Central memory CD8-positive, alpha-beta T cell (primary cell): ENCODE measurements around the gene NMNAT1.

Experiments
- ATAC-seq: fragments of 150-1000 bp; cut with Tn5 transposase; replicated peaks from 2 replicates; pipeline ENCODE4 v1.10.0; 2022; ENCODE audit warnings: mild to moderate bottlenecking, moderate FRiP score, moderate number of reproducible peaks; ENCODE audit not compliant: poor library complexity, severe bottlenecking; ENCODE audit errors: extremely low read depth
- DNase-seq, 2 donors: peaks; one replicate each; pipeline ENCODE4 v3.0.0; 2021; ENCODE audit warnings: low spot score in 2 of 2
- H3K27ac Mint-ChIP-seq: one replicate; pipeline ENCODE4 v1.8.0; 2022; ENCODE audit warnings: low read depth, mild to moderate bottlenecking, moderate library complexity, mixed read lengths
- H3K27me3 Mint-ChIP-seq: one replicate; pipeline ENCODE4 v1.8.0; 2022; ENCODE audit warnings: mixed read lengths
- H3K36me3 Mint-ChIP-seq: one replicate; pipeline ENCODE4 v1.8.0; 2022; ENCODE audit warnings: mild to moderate bottlenecking, moderate library complexity, mixed read lengths; ENCODE audit not compliant: insufficient read depth
- H3K4me1 Mint-ChIP-seq: one replicate; pipeline ENCODE4 v1.8.0; 2022; ENCODE audit warnings: mixed read lengths
- H3K4me3 Mint-ChIP-seq: one replicate; pipeline ENCODE4 v1.8.0; 2022; ENCODE audit warnings: mild to moderate bottlenecking, moderate library complexity, mixed read lengths
- H3K9me3 Mint-ChIP-seq: one replicate; pipeline ENCODE4 v1.8.0; 2022; ENCODE audit warnings: mixed read lengths

The NMNAT1 gene

DNA sequence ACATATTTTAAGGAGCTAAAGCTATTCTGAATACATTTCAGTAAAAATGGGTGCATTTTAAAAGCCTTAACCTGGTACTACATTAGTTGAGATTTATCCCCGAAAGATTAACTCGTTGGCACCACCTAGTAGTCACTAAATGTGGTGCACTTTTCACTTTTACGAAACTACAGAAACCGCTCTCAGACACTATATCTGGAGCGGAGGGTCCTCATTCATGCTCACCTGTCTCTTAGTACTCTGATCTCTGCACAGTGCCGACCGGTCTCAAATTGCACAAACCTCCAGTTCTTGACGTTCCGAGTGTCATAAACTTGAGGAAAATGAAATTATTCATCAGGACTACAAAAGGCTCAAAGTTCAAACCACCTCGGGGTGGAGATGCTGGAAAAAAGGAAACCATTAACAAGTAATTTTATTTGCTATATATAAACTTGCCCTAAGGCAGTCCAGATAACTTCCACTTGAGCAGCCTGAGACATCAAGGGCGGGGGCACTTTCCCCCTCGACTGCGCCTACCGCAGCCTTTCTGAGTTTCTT lies 806 bp upstream of the NMNAT1 start:
- H3K36me3 Mint-ChIP-seq = peaks cover 31% of the 10 kb centered on the region
- H3K4me1 Mint-ChIP-seq = peaks cover 22% of the 10 kb centered on the region
- H3K4me3 Mint-ChIP-seq = peak overlapping the region; percentile 96
- ATAC-seq (peak; percentile 57), DNase-seq (peak in 1 of 2 donors; percentile 10)
- no peaks in the 10 kb centered on the region for H3K27me3 Mint-ChIP-seq
- peak overlapping the region; percentile 97 for H3K27ac Mint-ChIP-seq
- no peaks in the 10 kb centered on the region for H3K9me3 Mint-ChIP-seq

DNA sequence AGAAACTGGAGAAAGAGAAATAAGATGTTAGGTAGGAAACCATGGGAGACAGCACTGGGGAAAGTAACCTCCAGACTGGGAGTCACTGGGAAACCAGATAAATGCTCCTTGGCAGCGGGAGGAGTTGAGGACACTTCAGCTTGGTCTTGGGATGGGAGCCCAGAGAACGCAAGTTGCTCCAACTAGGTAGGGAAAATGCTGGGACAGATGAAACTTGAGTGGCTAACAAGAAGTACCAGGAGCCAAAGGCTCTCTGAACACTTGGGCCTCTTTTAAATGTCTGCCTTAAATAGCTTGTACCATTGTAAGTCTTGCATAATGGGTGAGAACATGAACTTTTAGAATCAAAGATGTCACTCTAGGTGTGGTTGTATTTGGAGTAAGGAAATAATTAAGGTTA lies 3.0 kb downstream of the NMNAT1 start:
- Mint-ChIP-seq H3K4me1 (peaks cover 26% of the 10 kb centered on the region), H3K9me3 (no peaks in the 10 kb centered on the region), H3K36me3 (peaks cover 20% of the 10 kb centered on the region), H3K27me3 (no peaks in the 10 kb centered on the region), H3K4me3 (no peak overlapping the region), H3K27ac (no peak overlapping the region)
- ATAC-seq (no peak), DNase-seq (no peak)

DNA sequence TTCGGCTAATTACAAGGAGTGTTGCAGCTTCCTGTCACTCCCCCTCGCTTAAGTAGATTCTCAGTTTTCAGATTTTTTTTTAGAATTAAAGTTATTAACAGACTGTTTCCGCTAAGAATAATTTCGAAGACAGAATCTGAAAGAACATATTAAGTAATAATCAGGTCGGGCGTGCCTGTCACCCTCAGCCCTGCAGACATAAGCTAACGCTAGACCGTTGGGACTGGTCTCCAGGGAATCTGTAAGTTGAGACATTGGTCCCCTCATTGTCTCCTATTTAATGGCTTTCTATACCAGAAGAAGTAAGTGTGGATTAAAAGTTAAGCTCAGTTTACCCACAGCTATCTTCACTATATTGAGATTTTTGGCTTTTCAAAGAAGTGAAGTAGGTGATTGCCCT lies 14.5 kb downstream of the NMNAT1 start:
- ATAC-seq (no peak), DNase-seq (no peak)
- no peaks in the 10 kb centered on the region for H3K4me1 Mint-ChIP-seq
- no peak overlapping the region for H3K4me3 Mint-ChIP-seq
- H3K36me3 Mint-ChIP-seq = peaks cover 1% of the 10 kb centered on the region
- no peaks in the 10 kb centered on the region for H3K9me3 Mint-ChIP-seq
- H3K27me3 Mint-ChIP-seq = no peaks in the 10 kb centered on the region
- no peak overlapping the region for H3K27ac Mint-ChIP-seq

DNA sequence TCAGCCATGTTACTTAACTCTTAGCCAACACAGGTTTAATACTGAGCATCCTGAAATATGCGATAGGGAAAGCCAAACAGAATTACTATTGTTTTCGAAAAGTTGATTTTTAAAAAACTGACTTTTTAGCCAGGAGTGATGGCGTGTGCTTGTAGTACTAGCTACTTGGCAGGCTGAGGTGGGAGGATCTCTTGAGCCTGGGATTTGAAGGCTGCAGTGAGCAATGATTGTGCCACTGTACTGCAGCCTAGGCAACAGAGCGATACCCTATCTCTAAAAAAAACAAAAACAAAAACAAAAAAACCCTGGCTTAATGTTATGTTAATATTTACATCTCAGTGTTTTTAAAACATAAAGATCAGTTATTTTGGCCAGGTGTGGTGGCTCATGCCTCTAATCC lies 16.7 kb downstream of the NMNAT1 start:
- Mint-ChIP-seq H3K27me3 (no peaks in the 10 kb centered on the region), H3K27ac (no peak overlapping the region), H3K36me3 (no peaks in the 10 kb centered on the region), H3K4me3 (no peak overlapping the region), H3K9me3 (no peaks in the 10 kb centered on the region), H3K4me1 (no peaks in the 10 kb centered on the region)
- DNase-seq (no peak), ATAC-seq (no peak)

DNA sequence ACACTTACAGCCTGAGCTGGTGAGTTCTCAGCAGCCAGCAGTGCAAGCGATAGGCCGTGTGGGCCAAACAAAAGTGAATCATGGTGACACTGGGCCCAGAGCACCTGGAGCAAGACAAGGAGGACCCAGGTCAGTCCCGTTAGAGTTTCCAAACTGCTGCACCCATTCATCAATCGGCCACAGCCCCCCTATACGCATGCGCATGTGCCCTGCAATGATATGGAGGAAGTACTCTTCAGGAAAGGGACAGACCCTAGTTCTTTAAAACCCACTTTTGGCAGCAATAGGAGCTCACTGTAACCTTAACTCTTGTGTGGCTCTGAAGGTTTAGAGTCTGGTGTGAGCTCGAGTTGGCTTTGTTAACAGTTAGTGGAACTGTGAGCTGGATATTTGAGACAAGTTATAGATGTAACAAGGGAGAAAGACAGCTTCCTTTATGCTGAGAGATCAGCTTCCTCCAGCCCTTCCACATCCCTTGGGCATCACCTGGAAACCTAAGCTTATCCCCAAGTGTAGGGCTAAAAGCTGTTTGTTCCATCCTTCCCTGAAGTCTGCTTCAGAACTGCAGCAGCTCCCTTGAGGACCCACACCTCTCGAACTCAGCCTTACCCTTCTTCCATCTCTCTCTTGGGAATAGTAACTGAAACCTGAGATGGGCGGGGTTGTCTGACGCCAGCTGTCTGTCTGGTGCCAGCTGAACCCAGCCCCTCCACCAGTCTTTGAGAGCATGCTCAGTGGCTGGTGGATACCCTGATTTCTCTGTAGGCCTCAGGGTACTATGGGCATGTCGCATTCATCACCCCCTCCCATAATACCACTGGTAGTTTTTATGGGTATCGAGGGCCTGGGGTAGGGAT lies 17.7 kb downstream of the NMNAT1 start:
- Mint-ChIP-seq H3K36me3 (no peaks in the 10 kb centered on the region), H3K4me3 (no peak overlapping the region), H3K4me1 (no peaks in the 10 kb centered on the region), H3K27ac (no peak overlapping the region), H3K9me3 (no peaks in the 10 kb centered on the region), H3K27me3 (no peaks in the 10 kb centered on the region)
- DNase-seq = no peak
- no peak for ATAC-seq

DNA sequence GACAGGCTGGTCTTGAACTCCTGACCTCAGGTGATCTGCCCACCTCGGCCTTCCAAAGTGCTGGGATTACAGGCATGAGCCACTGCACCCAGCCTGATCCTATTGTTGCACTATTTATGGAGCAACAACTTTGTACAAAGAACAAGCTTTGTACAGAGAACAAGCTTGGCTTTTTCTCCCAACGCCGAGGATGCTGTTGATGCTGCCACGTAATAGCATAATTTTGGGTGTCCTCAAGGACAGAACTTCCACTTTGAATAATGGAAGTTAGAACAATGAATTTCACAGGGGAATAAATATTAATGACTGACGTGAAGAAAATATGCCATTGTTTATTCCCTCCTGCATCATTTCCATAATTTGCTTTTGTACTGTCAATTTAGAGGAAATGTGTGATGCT lies 41.0 kb downstream of the NMNAT1 start:
- Mint-ChIP-seq H3K4me3 (no peak overlapping the region), H3K36me3 (peaks cover 10% of the 10 kb centered on the region)

DNA sequence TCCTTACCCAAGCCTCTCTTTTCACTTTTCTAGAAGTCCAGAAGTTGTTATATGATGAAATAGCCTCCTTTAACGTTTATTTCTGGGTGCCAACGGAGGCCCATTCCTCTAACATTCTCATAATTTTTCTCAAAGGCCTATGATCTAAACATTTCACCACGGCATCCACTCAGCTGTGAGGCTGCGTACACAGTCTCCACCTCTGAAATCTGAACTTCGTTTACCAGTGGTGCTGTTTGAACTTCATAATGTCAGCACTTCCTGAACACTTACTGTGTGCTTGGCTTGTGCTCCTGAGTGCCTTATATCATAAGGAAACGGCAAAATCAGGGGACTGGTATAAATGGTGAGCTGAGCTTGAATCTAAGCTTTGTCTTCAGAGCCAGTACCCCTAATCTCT lies 41.7 kb downstream of the NMNAT1 start:
- Mint-ChIP-seq H3K4me1 (no peaks in the 10 kb centered on the region), H3K27ac (no peak overlapping the region), H3K36me3 (peaks cover 10% of the 10 kb centered on the region), H3K27me3 (no peaks in the 10 kb centered on the region), H3K9me3 (no peaks in the 10 kb centered on the region), H3K4me3 (no peak overlapping the region)
- no peak for DNase-seq
- ATAC-seq = no peak

More for the DNA sequence above, 41.0 kb downstream of the NMNAT1 start:
- no peak for DNase-seq
- H3K27ac Mint-ChIP-seq = no peak overlapping the region
- no peak for ATAC-seq
- H3K27me3 Mint-ChIP-seq = no peaks in the 10 kb centered on the region
- H3K9me3 Mint-ChIP-seq = no peaks in the 10 kb centered on the region
- no peaks in the 10 kb centered on the region for H3K4me1 Mint-ChIP-seq

DNA sequence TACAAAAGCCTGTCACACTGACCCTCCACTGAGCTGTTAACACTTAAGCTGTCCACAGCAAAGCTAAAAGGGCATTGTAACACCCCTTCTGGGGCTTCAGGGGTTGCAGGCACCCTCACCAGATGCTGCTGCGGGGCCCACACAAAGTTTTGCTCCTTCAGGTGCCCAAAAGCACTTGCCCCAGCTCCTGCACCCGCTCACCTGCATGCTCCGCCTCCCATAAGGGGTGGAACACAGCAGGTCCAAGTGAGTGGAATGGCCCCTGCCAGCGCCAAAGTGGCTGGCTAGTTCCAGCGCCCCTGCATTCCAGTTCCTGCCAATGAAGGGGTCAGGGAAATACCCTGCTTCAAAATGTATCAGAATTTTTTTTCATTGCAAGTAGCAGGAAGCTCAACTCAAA lies 46.5 kb downstream of the NMNAT1 start:
- no peak for DNase-seq
- peaks cover 4% of the 10 kb centered on the region for H3K36me3 Mint-ChIP-seq
- peaks cover 17% of the 10 kb centered on the region for H3K27me3 Mint-ChIP-seq
- ATAC-seq = no peak
- no peak overlapping the region for H3K27ac Mint-ChIP-seq
- no peaks in the 10 kb centered on the region for H3K9me3 Mint-ChIP-seq
- H3K4me1 Mint-ChIP-seq = no peaks in the 10 kb centered on the region
- no peak overlapping the region for H3K4me3 Mint-ChIP-seq

DNA sequence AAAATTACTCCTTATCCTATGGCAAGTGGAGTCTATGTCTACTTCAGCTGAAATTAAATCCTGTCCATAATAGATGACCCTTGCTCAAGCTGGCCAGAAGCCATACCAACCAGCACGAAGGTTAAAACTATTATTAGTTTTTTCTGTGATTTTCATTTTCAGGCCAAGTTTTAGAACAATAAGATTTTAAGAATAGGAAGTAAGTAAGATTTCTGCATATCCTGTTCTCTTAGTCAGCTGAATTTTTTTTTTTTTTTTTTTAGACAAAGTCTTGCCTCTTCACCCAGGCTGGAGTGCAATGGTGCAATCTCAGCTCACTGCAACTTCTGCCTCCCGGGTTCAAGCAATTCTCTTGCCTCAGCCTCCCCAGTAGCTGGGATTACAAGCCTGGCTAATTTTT lies 47.7 kb downstream of the NMNAT1 start:
- Mint-ChIP-seq H3K4me1 (no peaks in the 10 kb centered on the region), H3K4me3 (no peak overlapping the region), H3K27me3 (peaks cover 17% of the 10 kb centered on the region), H3K36me3 (peaks cover 4% of the 10 kb centered on the region), H3K27ac (no peak overlapping the region), H3K9me3 (no peaks in the 10 kb centered on the region)
- DNase-seq = no peak
- no peak for ATAC-seq

DNA sequence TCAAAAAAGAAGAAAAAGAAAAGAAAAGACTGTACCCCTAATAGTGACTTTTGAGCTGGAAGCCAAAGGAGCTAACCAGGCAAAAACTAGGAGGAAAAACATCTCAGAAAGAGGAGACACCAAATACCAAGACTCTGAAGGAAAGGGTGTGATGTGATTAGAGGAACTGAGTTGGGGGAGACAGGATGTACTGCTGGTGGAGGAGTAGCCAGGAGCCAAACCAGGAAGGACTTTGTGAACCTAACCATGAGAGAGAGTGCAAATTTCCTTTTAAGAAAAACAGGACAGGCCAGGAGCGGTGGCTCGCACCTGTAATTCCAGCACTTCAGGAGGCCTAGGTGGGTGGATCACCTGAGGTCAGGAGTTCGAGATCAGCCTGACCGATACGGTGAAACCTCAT lies 49.6 kb downstream of the NMNAT1 start:
- ATAC-seq (no peak), DNase-seq (no peak)
- Mint-ChIP-seq H3K27me3 (peaks cover 32% of the 10 kb centered on the region), H3K4me3 (no peak overlapping the region), H3K36me3 (peaks cover 2% of the 10 kb centered on the region), H3K27ac (no peak overlapping the region), H3K4me1 (peaks cover 7% of the 10 kb centered on the region), H3K9me3 (no peaks in the 10 kb centered on the region)

DNA sequence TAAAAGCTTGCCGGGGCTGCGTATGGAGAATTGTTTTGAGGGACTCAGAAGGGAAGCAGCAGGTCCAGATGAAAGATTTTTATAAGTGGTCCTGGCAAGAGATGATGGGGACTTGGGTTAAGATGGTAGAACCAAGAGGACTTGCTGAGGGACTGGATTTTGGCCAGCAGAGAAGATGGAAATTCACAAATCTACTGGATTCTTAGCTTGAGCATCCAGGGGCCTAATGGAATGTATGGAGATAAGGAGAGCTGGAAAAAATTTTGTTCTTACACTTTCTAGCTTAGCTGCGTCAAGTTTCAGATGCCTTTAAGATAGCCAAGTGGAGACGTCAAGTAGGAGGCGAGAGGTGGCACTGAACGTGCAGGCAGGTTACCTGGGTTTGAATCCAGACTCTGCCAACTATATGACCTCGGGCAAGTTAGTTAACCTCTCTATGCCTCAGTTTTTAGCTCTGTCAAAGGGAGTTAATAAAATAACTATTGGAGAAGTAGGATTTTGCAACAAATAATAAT lies 50.3 kb downstream of the NMNAT1 start:
- H3K27me3 Mint-ChIP-seq = peaks cover 39% of the 10 kb centered on the region
- no peak overlapping the region for H3K27ac Mint-ChIP-seq
- H3K4me1 Mint-ChIP-seq = peaks cover 7% of the 10 kb centered on the region
- no peak for DNase-seq
- no peak overlapping the region for H3K4me3 Mint-ChIP-seq
- no peak for ATAC-seq
- H3K36me3 Mint-ChIP-seq = peaks cover 2% of the 10 kb centered on the region
- H3K9me3 Mint-ChIP-seq = no peaks in the 10 kb centered on the region

DNA sequence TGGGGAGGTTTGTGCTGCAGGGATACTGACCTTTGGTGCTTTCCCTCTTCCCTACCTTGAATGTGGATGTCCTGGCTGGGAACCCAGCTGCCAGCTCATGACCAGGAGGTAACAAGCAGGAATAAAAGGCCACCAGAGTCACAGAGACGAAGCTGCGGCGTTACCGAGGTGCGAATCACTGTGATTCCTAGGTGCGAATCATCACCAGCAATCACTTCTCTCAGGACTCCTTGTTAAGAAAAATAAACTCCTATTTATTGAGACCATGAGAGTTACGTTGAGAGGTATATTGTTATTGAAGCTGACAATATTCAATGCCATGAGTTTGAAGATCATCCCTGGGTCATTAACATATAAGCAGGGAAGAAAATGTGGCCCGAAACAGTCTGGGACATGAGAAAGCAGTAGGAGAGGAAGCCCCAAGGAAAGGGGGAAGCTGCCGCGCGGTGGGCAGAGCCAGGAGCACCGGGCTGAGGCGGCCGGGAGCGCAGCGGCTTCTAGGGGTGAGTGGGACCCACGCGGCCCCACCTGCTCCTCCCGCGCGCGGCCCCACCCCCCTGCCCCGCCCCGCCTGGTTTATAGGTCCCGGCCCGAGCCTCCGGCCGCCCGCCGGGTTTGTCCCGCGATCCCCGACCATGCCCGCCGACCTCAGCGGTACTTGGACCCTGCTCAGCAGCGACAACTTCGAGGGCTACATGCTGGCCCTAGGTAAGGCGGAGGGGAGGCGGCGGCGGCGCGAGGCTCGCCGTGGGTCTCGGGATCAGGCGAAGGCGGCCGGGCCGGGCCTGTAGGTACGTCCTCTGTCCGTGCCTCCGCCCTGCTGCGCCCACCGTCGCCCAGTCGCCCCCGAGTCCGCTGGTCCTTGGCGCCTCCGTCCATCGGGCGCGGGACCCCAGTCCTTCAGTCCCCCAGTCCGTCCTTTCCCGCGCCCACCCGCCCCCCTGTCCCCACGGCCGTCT lies 53.6 kb downstream of the NMNAT1 start, which contains the start of gene RBP7:
Gene RBP7 (plus strand): TSS at position 605 of the 959 bp plus-strand sequence. CDS start 31 bp downstream, at position 636.
- Mint-ChIP-seq H3K27ac (no peak within 1 kb of the TSS), H3K9me3 (no peaks in the 10 kb centered on the region), H3K36me3 (peaks cover 2% of the 10 kb centered on the region), H3K4me1 (peaks cover 7% of the 10 kb centered on the region), H3K4me3 (peak within 1 kb of the TSS; percentile 79), H3K27me3 (peaks cover 59% of the 10 kb centered on the region)
- DNase-seq (no peak), ATAC-seq (no peak)
